ENCODE data around the gene RABL2B.

DNA sequence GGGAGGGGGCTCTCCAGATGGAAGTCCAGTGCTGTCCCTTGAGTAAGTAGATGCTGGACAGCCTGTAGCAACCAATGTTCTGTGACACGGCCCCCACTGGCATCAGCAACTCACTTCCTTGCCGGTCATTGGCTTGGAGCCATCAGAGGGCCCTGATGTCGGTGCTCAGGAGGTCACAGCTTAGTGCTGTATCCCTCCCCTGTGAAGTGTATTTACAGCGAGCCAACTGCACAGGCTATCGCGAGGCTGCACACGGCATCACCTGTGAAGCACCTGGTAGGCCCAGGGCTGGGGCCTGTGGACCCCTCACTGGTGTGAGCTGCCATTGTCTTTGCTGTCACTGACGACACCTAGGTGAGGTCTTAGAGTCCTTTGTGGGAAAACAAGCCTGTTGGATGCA is 58.8 kb downstream of the RABL2B start:
- TF ChIP-seq, protein P1, sequence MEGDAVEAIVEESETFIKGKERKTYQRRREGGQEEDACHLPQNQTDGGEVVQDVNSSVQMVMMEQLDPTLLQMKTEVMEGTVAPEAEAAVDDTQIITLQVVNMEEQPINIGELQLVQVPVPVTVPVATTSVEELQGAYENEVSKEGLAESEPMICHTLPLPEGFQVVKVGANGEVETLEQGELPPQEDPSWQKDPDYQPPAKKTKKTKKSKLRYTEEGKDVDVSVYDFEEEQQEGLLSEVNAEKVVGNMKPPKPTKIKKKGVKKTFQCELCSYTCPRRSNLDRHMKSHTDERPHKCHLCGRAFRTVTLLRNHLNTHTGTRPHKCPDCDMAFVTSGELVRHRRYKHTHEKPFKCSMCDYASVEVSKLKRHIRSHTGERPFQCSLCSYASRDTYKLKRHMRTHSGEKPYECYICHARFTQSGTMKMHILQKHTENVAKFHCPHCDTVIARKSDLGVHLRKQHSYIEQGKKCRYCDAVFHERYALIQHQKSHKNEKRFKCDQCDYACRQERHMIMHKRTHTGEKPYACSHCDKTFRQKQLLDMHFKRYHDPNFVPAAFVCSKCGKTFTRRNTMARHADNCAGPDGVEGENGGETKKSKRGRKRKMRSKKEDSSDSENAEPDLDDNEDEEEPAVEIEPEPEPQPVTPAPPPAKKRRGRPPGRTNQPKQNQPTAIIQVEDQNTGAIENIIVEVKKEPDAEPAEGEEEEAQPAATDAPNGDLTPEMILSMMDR (conservative IDR thresholded peaks at IDR 0.05; ENCODE audit: low read length) = no peak
- no peak for TF ChIP-seq EZH2phosphoT487 (IDR thresholded peaks at IDR 0.05; ENCODE audit: borderline replicate concordance, low read depth, low read length)
